ENCODE data around the gene GLDC. TPM values are rescaled to one million over a fixed set of nuclear protein-coding genes. Genes with fewer than 3 reads are reported as not detected.
"Not testable (repeated sequence)": the region's sequence is repeated elsewhere in the genome, so short reads cannot be mapped to it uniquely, and the experiment has no call there.

Gene GLDC
- total RNA-seq, 4 donors from 2014 or later: 0.42 to 6.4 (median 4.7) TPM; not detected in 1

- TF ChIP-seq, protein P1, sequence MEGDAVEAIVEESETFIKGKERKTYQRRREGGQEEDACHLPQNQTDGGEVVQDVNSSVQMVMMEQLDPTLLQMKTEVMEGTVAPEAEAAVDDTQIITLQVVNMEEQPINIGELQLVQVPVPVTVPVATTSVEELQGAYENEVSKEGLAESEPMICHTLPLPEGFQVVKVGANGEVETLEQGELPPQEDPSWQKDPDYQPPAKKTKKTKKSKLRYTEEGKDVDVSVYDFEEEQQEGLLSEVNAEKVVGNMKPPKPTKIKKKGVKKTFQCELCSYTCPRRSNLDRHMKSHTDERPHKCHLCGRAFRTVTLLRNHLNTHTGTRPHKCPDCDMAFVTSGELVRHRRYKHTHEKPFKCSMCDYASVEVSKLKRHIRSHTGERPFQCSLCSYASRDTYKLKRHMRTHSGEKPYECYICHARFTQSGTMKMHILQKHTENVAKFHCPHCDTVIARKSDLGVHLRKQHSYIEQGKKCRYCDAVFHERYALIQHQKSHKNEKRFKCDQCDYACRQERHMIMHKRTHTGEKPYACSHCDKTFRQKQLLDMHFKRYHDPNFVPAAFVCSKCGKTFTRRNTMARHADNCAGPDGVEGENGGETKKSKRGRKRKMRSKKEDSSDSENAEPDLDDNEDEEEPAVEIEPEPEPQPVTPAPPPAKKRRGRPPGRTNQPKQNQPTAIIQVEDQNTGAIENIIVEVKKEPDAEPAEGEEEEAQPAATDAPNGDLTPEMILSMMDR (IDR thresholded peaks at IDR 0.05): no peak
- no peak for TF ChIP-seq POLR2A (IDR thresholded peaks at IDR 0.05)
- DNase-seq (ENCODE audit: low spot score in 2 of 2): no peak
- WGBS, 2 donors: 77 to 83% methylated on average over 4 of the region's 4 CpGs
- no peak overlapping the region for H3K4me3 ChIP-seq (ENCODE audit: low read depth, poor library complexity, severe bottlenecking)
- intact Hi-C loops (cut with DNase I; ENCODE audit: low total_unique reads): no loop called here
These were observed 13.3 kb upstream of the GLDC start for GRCh38 chr9:6658628-6659353.

GRCh38 chr9:6656614-6657300 lies 11.2 kb upstream of the GLDC start:
- 85% methylated on average over 6 of the region's 6 CpGs for WGBS, 2 donors
- TF ChIP-seq POLR2A (IDR thresholded peaks at IDR 0.05): no peak
- TF ChIP-seq, protein P1 (IDR thresholded peaks at IDR 0.05): no peak
- intact Hi-C loops (cut with DNase I; ENCODE audit: low total_unique reads): no loop called here
- no peak overlapping the region for H3K4me3 ChIP-seq (ENCODE audit: low read depth, poor library complexity, severe bottlenecking)
- no peak for DNase-seq (ENCODE audit: low spot score in 2 of 2)

DNA sequence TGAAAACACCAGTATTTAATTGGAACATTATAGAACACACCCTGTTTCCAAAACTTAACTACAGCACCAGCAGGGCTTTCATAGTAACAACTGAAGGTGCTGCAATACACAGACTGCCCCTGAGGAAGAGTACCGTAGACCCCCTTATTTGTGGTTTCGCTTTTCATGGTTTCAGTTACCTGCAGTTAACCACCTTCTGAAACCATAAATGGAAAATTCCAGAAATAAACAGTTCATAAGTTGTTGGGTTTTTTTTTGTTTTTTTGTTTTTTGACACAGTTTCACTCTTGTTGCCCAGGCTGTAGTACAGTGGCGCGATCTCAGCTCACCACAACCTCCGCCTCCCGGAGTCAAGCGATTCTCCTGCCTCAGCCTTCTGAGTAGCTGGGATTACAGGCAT lies 9.5 kb upstream of the GLDC start:
- WGBS, 2 donors: 93% methylated on average over 7 of the region's 7 CpGs
- DNase-seq (ENCODE audit: low spot score in 2 of 2): no peak
- no peak overlapping the region for H3K4me3 ChIP-seq (ENCODE audit: low read depth, poor library complexity, severe bottlenecking)
- TF ChIP-seq, protein P1 (IDR thresholded peaks at IDR 0.05): no peak
- intact Hi-C loops (cut with DNase I; ENCODE audit: low total_unique reads): no loop called here

GRCh38 chr9:6646293-6646636 lies 736 bp upstream of the GLDC start:
- no peak for DNase-seq (ENCODE audit: low spot score in 2 of 2)
- no peak overlapping the region for H3K4me3 ChIP-seq (ENCODE audit: low read depth, poor library complexity, severe bottlenecking)
- intact Hi-C loops (cut with DNase I; ENCODE audit: low total_unique reads): no loop called here
- TF ChIP-seq, protein P1 (IDR thresholded peaks at IDR 0.05): no peak
- TF ChIP-seq POLR2A (IDR thresholded peaks at IDR 0.05): no peak
- 27 to 37% methylated on average over 12 of the region's 12 CpGs for WGBS, 2 donors

DNA sequence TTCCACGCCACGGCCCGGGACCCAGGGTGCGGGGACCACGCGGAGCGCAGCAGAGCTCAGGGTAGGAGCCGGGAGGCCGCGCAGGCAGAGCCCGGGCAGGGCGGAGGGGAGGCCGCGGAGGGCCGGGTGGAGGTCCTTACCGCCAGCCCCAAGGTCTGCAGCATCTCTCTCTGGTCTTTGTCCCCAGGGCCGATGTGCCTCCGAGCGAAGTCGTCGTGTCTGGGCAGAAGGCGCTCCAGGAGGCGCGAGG lies 499 bp downstream of the GLDC start:
- DNase-seq (ENCODE audit: low spot score in 2 of 2); H3K4me3 ChIP-seq (ENCODE audit: low read depth, poor library complexity, severe bottlenecking); intact Hi-C loops (cut with DNase I; ENCODE audit: low total_unique reads): not testable (repeated sequence)
- WGBS, 2 donors: 2 to 7% methylated on average over 13 to 17 of the region's 24 CpGs

DNA sequence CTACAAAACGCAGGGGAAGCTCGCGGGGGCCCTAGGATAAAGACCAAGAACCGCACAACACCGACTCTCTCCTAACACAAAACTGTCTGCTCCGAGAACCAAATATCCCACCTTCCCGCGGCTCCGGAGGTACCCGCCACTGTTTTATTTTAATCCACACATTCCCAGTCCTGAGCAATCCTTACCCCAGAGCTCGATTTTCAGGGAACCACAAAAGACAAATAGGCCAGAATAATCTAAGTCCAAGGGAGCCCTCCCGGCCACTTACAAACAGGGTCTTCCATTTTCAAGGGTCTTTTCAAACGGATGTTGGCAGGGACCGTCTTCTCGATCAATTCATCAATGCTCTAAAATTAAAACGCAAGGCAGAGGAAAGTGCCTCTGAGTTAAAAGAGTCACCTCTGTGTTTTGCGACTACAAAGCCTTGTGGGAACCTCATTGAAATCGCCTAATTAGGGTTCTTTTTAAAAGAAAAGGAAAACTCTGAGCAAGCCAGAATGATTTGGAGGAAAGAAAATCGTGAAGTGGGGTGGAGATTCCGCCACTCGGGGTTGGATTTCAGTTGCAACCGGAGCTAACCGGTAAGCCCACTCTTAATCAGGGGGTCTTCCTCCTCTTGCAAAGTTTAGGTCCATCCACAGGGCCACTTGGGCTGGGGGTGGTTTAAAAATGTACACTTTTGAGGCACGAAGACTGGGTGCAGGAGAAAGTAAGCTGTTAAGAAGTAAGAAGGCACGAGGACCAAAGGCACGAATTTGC lies 1.0 kb downstream of the GLDC start:
- TF ChIP-seq POLR2A (IDR thresholded peaks at IDR 0.05): no peak
- TF ChIP-seq, protein P1 (IDR thresholded peaks at IDR 0.05): no peak
- no peak overlapping the region for H3K4me3 ChIP-seq (ENCODE audit: low read depth, poor library complexity, severe bottlenecking)
- WGBS, 2 donors: 4 to 11% methylated on average over 26 of the region's 26 CpGs
- DNase-seq (ENCODE audit: low spot score in 2 of 2): no peak
- intact Hi-C loops (cut with DNase I; ENCODE audit: low total_unique reads): no loop called here

Measured in lower leg skin (tissue), 4 donors.